Body of pancreas (tissue), 4 donors: ENCODE results near the gene RANBP3. TPM values are rescaled to one million over a fixed set of nuclear protein-coding genes. Genes with fewer than 3 reads are reported as not detected.

ENCODE experiments used
- ATAC-seq: fragments of 150-250 bp; one replicate; pipeline ENCODE4 v1.9.1; 2016
- DNase-seq, 4 donors: peaks; one replicate each; pipeline ENCODE4 v3.0.0-alpha.2; 2019
- H3K27ac ChIP-seq, 4 donors: fragments of 200-600 bp; sonication (generic); 1 replicate in 3 of 4; 2 replicates in 1 of 4; pipeline versions ENCODE4 v1.5.1 to v1.6.1; 2016 to 2019; ENCODE audit warnings: mild to moderate bottlenecking in 1 of 4, mixed read lengths in 1 of 4, moderate library complexity in 1 of 4
- H3K27me3 ChIP-seq, 2 donors: fragments of 200-600 bp; sonication (generic); one replicate each; pipeline ENCODE4 v1.6.0; 2016; ENCODE audit warnings: mild to moderate bottlenecking in 1 of 2
- H3K36me3 ChIP-seq, 2 donors: fragments of 200-600 bp; sonication (generic); replicated peaks in 1 of 2; 2 replicates each; pipeline ENCODE4 v1.5.1; 2016; ENCODE audit warnings: low read depth in 2 of 2; ENCODE audit not compliant: insufficient read depth in 1 of 2
- H3K4me1 ChIP-seq: fragments of 200-600 bp; sonication (generic); one replicate; pipeline ENCODE4 v1.6.0; 2016
- H3K4me3 ChIP-seq, 2 donors: fragments of 200-600 bp; sonication (generic); 1 replicate in 1 of 2; 2 replicates in 1 of 2; pipeline ENCODE4 v1.5.1; 2016 to 2019
- H3K9me3 ChIP-seq, 3 donors: fragments of 200-600 bp; sonication (generic); 1 replicate in 2 of 3; 2 replicates in 1 of 3; pipeline ENCODE4 v1.5.1; 2016
- CTCF ChIP-seq, 7 experiments: fragments of 450-650 bp in 4 of 7; fragments of 200-600 bp in 3 of 7; sonication (generic) in 3 of 7; IDR thresholded peaks; one replicate each; pipeline ENCODE4 v1.5.1; 2016 to 2019; ENCODE audit warnings: antibody characterized with exemption in 7 of 7
- POLR2A ChIP-seq, 3 donors: fragments of 450-650 bp; IDR thresholded peaks; one replicate each; pipeline ENCODE4 v1.6.1; 2016; ENCODE audit warnings: antibody characterized with exemption in 3 of 3, mild to moderate bottlenecking in 2 of 3
- WGBS, 2 donors: methylation state at CpG; one replicate each; pipeline ENCODE4 v1.1.5; 2017; 5-methylcytosine and 5-hydroxymethylcytosine counted together
- intact Hi-C: fragments of 100-400 bp; cut with DNase I; formaldehyde crosslinking; loops from one replicate; pipeline ENCODE4 v1.15.1; 2023
- total RNA-seq, 2 donors: library from RNA; depleted of rRNA; stranded (reverse); fragments of >200 nt; gene quantifications; one replicate each; pipeline ENCODE4 v1.1.0, GENCODE V29; 2016

RANBP3 gene
- total RNA-seq, 2 donors from 2014 or later: 62.0 to 90.0 TPM

GRCh38 chr19:5921516-5922160 is 56.3 kb downstream of the RANBP3 start:
- Histone ChIP-seq H3K36me3 (peaks cover 13 to 53% of the 10 kb centered on the region in 2 donors), H3K4me3 (no peak overlapping the region), H3K27ac (no peak overlapping the region), H3K9me3 (no peaks in the 10 kb centered on the region), H3K27me3 (no peaks in the 10 kb centered on the region), H3K4me1 (no peaks in the 10 kb centered on the region)
- no peak for DNase-seq
- WGBS, 2 donors: 83% methylated on average over 21 of the region's 21 CpGs
- no peak for ATAC-seq
- no peak for TF ChIP-seq CTCF (IDR thresholded peaks at IDR 0.05)
- no peak for TF ChIP-seq POLR2A (IDR thresholded peaks at IDR 0.05)
- intact Hi-C loops: no loop called here

- no peak for DNase-seq
- Histone ChIP-seq H3K27ac (no peak overlapping the region), H3K4me3 (no peak overlapping the region), H3K4me1 (peaks cover 16% of the 10 kb centered on the region), H3K9me3 (no peaks in the 10 kb centered on the region), H3K36me3 (peaks cover 7 to 38% of the 10 kb centered on the region in 2 donors), H3K27me3 (no peaks in the 10 kb centered on the region)
- intact Hi-C loops: no loop called here
- no peak for TF ChIP-seq POLR2A (IDR thresholded peaks at IDR 0.05)
- TF ChIP-seq CTCF (IDR thresholded peaks at IDR 0.05): no peak
- WGBS, 2 donors: 93 to 100% methylated on average over 1 to 18 of the region's 20 CpGs
- ATAC-seq: no peak
Measured at GRCh38 chr19:5918463-5919079, 59.4 kb downstream of the RANBP3 start.

- Histone ChIP-seq H3K9me3 (no peaks in the 10 kb centered on the region), H3K27ac (no peak overlapping the region), H3K4me3 (no peak overlapping the region), H3K4me1 (peaks cover 16% of the 10 kb centered on the region), H3K27me3 (no peaks in the 10 kb centered on the region), H3K36me3 (peaks cover 7 to 34% of the 10 kb centered on the region in 2 donors)
- TF ChIP-seq CTCF (IDR thresholded peaks at IDR 0.05) (no peak), POLR2A (IDR thresholded peaks at IDR 0.05) (no peak)
- DNase-seq (no peak), ATAC-seq (no peak)
- 91 to 100% methylated on average over 10 to 24 of the region's 36 CpGs for WGBS, 2 donors
- intact Hi-C loops: no loop called here
Measured at GRCh38 chr19:5917431-5918107, 60.4 kb downstream of the RANBP3 start.

GRCh38 chr19:5916181-5916708 is 61.7 kb downstream of the RANBP3 start:
- no peak overlapping the region for H3K4me3 ChIP-seq
- no peak overlapping the region for H3K27ac ChIP-seq
- peaks cover 16% of the 10 kb centered on the region for H3K4me1 ChIP-seq
- intact Hi-C loops: no loop called here
- ATAC-seq: no peak
- H3K27me3 ChIP-seq: no peaks in the 10 kb centered on the region
- H3K9me3 ChIP-seq: no peaks in the 10 kb centered on the region
- DNase-seq: no peak
- TF ChIP-seq CTCF (IDR thresholded peaks at IDR 0.05): no peak
- 66 to 80% methylated on average over 4 to 14 of the region's 14 CpGs for WGBS, 2 donors
- peaks cover 1 to 28% of the 10 kb centered on the region in 2 donors for H3K36me3 ChIP-seq
